Measurements from ENCODE around the gene IFT81.
"Not testable (repeated sequence)": the region's sequence is repeated elsewhere in the genome, so short reads cannot be mapped to it uniquely, and the experiment has no call there.

The IFT81 gene

GRCh38 chr12:110211639-110212536 lies 87.7 kb downstream of the IFT81 start:
- DNase-seq, result not testable (repeated sequence)

- no peak for DNase-seq
Measured at GRCh38 chr12:110217996-110218674, 94.0 kb downstream of the IFT81 start.

- DNase-seq, result no peak
Measured at GRCh38 chr12:110222027-110222426, 97.9 kb downstream of the IFT81 start.

- DNase-seq, result no peak
Measured at GRCh38 chr12:110222433-110222832, 98.3 kb downstream of the IFT81 start.

GRCh38 chr12:110223777-110224378 lies 99.7 kb downstream of the IFT81 start:
- DNase-seq, result no peak

- peak; percentile 5 to 51 for DNase-seq
Measured at GRCh38 chr12:110224379-110225304, 100.5 kb downstream of the IFT81 start.

- DNase-seq, result no peak
Measured at GRCh38 chr12:110227138-110227537, 103.0 kb downstream of the IFT81 start.

GRCh38 chr12:110228348-110228747 lies 104.2 kb downstream of the IFT81 start:
- not testable (repeated sequence) for DNase-seq

- DNase-seq, result no peak
Measured at GRCh38 chr12:110228756-110229155, 104.6 kb downstream of the IFT81 start.

- DNase-seq, result no peak
Measured at GRCh38 chr12:110229409-110229808, 105.3 kb downstream of the IFT81 start.

GRCh38 chr12:110230655-110231054 lies 106.5 kb downstream of the IFT81 start:
- no peak for DNase-seq

GRCh38 chr12:110233212-110233903 lies 109.2 kb downstream of the IFT81 start:
- no peak for DNase-seq

GRCh38 chr12:110234331-110234751 lies 110.2 kb downstream of the IFT81 start:
- no peak for DNase-seq

GRCh38 chr12:110234755-110235154 lies 110.6 kb downstream of the IFT81 start:
- no peak for DNase-seq

GRCh38 chr12:110235383-110235782 lies 111.2 kb downstream of the IFT81 start:
- DNase-seq, result no peak

GRCh38 chr12:110243227-110243626 lies 119.1 kb downstream of the IFT81 start:
- DNase-seq, result no peak

- no peak for DNase-seq
Measured at GRCh38 chr12:110244372-110244771, 120.2 kb downstream of the IFT81 start.

GRCh38 chr12:110244829-110245228 lies 120.7 kb downstream of the IFT81 start:
- DNase-seq, result no peak

GRCh38 chr12:110245369-110245772 lies 121.2 kb downstream of the IFT81 start:
- no peak for DNase-seq

- no peak for DNase-seq
Measured at GRCh38 chr12:110246636-110247339, 122.6 kb downstream of the IFT81 start.
